ENCODE results near the gene COL1A2.

GRCh38 chr7:94414980-94415379 lies 20.3 kb downstream of the COL1A2 start:
- TF ChIP-seq, protein P1, sequence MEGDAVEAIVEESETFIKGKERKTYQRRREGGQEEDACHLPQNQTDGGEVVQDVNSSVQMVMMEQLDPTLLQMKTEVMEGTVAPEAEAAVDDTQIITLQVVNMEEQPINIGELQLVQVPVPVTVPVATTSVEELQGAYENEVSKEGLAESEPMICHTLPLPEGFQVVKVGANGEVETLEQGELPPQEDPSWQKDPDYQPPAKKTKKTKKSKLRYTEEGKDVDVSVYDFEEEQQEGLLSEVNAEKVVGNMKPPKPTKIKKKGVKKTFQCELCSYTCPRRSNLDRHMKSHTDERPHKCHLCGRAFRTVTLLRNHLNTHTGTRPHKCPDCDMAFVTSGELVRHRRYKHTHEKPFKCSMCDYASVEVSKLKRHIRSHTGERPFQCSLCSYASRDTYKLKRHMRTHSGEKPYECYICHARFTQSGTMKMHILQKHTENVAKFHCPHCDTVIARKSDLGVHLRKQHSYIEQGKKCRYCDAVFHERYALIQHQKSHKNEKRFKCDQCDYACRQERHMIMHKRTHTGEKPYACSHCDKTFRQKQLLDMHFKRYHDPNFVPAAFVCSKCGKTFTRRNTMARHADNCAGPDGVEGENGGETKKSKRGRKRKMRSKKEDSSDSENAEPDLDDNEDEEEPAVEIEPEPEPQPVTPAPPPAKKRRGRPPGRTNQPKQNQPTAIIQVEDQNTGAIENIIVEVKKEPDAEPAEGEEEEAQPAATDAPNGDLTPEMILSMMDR (IDR thresholded peaks at IDR 0.05) = no peak
- TF ChIP-seq POLR2A (IDR thresholded peaks at IDR 0.05) = no peak
